ENCODE measurements around the gene ATP8B4.

The ATP8B4 gene

GRCh38 chr15:50071551-50072258 lies 47.3 kb downstream of the ATP8B4 start:
- no peak overlapping the region for H3K4me2 ChIP-seq (ENCODE audit: insufficient read depth, low read length)
- H3K27ac ChIP-seq (ENCODE audit: low read length): no peak overlapping the region
- no peaks in the 10 kb centered on the region for H3K9me3 ChIP-seq (ENCODE audit: insufficient read depth, low read length, severe bottlenecking)
- no peak for TF ChIP-seq CTCF (IDR thresholded peaks at IDR 0.05; ENCODE audit: borderline replicate concordance, extremely low read depth, low read length, poor library complexity, severe bottlenecking)
- no peak for TF ChIP-seq EZH2 (IDR thresholded peaks at IDR 0.05; ENCODE audit: borderline replicate concordance, low read depth, low read length, severe bottlenecking)
- ATAC-seq (ENCODE audit: insufficient read depth, low read depth): no peak
- H3K4me1 ChIP-seq (ENCODE audit: insufficient read depth, low read length): no peaks in the 10 kb centered on the region
- H4K20me1 ChIP-seq (ENCODE audit: insufficient read depth, low read length): no peaks in the 10 kb centered on the region
- H2AFZ ChIP-seq (ENCODE audit: low read depth, low read length): no peak overlapping the region
- H3K27me3 ChIP-seq (ENCODE audit: insufficient read depth, low read length, poor library complexity): no peaks in the 10 kb centered on the region
- no peaks in the 10 kb centered on the region for H3K36me3 ChIP-seq (ENCODE audit: insufficient read depth, low read length)
- H3K9ac ChIP-seq (ENCODE audit: low read depth, low read length): no peak overlapping the region
- H3K79me2 ChIP-seq (ENCODE audit: insufficient read depth, low read length): no peaks in the 10 kb centered on the region
- H3K4me3 ChIP-seq (ENCODE audit: low read depth in 1 of 2, low read length in 2 of 2): no peak overlapping the region
- no peak for DNase-seq

- Histone ChIP-seq H4K20me1 (ENCODE audit: insufficient read depth, low read length) (no peaks in the 10 kb centered on the region), H3K9ac (ENCODE audit: low read depth, low read length) (no peak overlapping the region), H3K79me2 (ENCODE audit: insufficient read depth, low read length) (no peaks in the 10 kb centered on the region), H3K27me3 (ENCODE audit: insufficient read depth, low read length, poor library complexity) (no peaks in the 10 kb centered on the region), H3K4me1 (ENCODE audit: insufficient read depth, low read length) (no peaks in the 10 kb centered on the region), H3K27ac (ENCODE audit: low read length) (no peak overlapping the region), H3K4me3 (ENCODE audit: low read depth in 1 of 2, low read length in 2 of 2) (no peak overlapping the region), H2AFZ (ENCODE audit: low read depth, low read length) (no peak overlapping the region), H3K36me3 (ENCODE audit: insufficient read depth, low read length) (no peaks in the 10 kb centered on the region), H3K4me2 (ENCODE audit: insufficient read depth, low read length) (no peak overlapping the region), H3K9me3 (ENCODE audit: insufficient read depth, low read length, severe bottlenecking) (no peaks in the 10 kb centered on the region)
- no peak for TF ChIP-seq EZH2 (IDR thresholded peaks at IDR 0.05; ENCODE audit: borderline replicate concordance, low read depth, low read length, severe bottlenecking)
- TF ChIP-seq CTCF (IDR thresholded peaks at IDR 0.05; ENCODE audit: borderline replicate concordance, extremely low read depth, low read length, poor library complexity, severe bottlenecking): no peak
- no peak for ATAC-seq (ENCODE audit: insufficient read depth, low read depth)
- DNase-seq: no peak
Measured at GRCh38 chr15:50068016-50068415, 51.0 kb downstream of the ATP8B4 start.

DNA sequence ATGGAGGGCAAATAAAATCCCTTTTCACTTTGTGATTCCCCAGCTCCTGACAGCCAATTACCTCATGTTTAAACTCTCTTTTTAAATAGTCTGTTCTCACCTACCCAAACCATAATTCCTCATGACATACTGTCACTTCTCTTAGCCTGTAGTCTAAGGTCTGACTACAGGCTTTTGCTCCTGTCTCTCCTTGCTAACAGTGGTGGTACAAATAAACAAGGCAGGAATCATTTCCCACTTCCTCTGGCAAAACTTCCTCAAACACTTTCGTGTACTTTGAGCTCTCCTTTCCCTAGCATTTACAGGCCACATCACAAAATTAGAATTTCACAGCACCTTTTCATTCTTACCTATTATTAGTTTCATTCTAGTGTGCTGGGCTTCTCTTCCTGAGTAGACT lies 51.8 kb downstream of the ATP8B4 start:
- no peak for TF ChIP-seq CTCF (IDR thresholded peaks at IDR 0.05; ENCODE audit: borderline replicate concordance, extremely low read depth, low read length, poor library complexity, severe bottlenecking)
- no peak for TF ChIP-seq EZH2 (IDR thresholded peaks at IDR 0.05; ENCODE audit: borderline replicate concordance, low read depth, low read length, severe bottlenecking)
- Histone ChIP-seq H3K4me3 (ENCODE audit: low read depth in 1 of 2, low read length in 2 of 2) (no peak overlapping the region), H3K9me3 (ENCODE audit: insufficient read depth, low read length, severe bottlenecking) (no peaks in the 10 kb centered on the region), H3K79me2 (ENCODE audit: insufficient read depth, low read length) (no peaks in the 10 kb centered on the region), H3K36me3 (ENCODE audit: insufficient read depth, low read length) (no peaks in the 10 kb centered on the region), H4K20me1 (ENCODE audit: insufficient read depth, low read length) (no peaks in the 10 kb centered on the region), H3K4me1 (ENCODE audit: insufficient read depth, low read length) (no peaks in the 10 kb centered on the region), H3K9ac (ENCODE audit: low read depth, low read length) (no peak overlapping the region), H3K27ac (ENCODE audit: low read length) (no peak overlapping the region), H3K4me2 (ENCODE audit: insufficient read depth, low read length) (no peak overlapping the region), H3K27me3 (ENCODE audit: insufficient read depth, low read length, poor library complexity) (no peaks in the 10 kb centered on the region), H2AFZ (ENCODE audit: low read depth, low read length) (no peak overlapping the region)
- DNase-seq: no peak
- no peak for ATAC-seq (ENCODE audit: insufficient read depth, low read depth)

All from DND-41 (cell line).